T-helper 1 cell treated with Interleukin-12 subunit alpha and Interleukin-12 subunit beta and Interleukin-4 antibody, amounts not matched to agents 30 μg/mL and 1 μg/mL, for 36 hours (primary cell): ENCODE results near the gene SCMH1.

ENCODE experiments used
- H3K27ac Mint-ChIP-seq: one replicate; pipeline ENCODE4 v1.8.0; 2021; ENCODE audit warnings: mild to moderate bottlenecking, mixed read lengths
- H3K27me3 Mint-ChIP-seq: one replicate; pipeline ENCODE4 v1.8.0; 2021; ENCODE audit warnings: low read depth, mixed read lengths
- H3K36me3 Mint-ChIP-seq: one replicate; pipeline ENCODE4 v1.8.0; 2021; ENCODE audit warnings: low read depth, mixed read lengths
- H3K4me1 Mint-ChIP-seq: one replicate; pipeline ENCODE4 v1.8.0; 2021; ENCODE audit warnings: low read depth, mixed read lengths
- H3K4me3 Mint-ChIP-seq: one replicate; pipeline ENCODE4 v1.8.0; 2021; ENCODE audit warnings: mild to moderate bottlenecking, moderate library complexity, mixed read lengths
- H3K9me3 Mint-ChIP-seq: one replicate; pipeline ENCODE4 v1.8.0; 2021; ENCODE audit warnings: mixed read lengths

SCMH1 gene

GRCh38 chr1:41241749-41242341, at the start of gene SCMH1:
Gene SCMH1, minus strand, starts transcription at chr1:41242306. Its CDS starts 56,173 bp downstream, at chr1:41186133.
- H3K4me3 Mint-ChIP-seq: peak within 1 kb of the TSS; percentile 80
- H3K27ac Mint-ChIP-seq: peak within 1 kb of the TSS; percentile 42
- peaks cover 2% of the 10 kb centered on the region for H3K27me3 Mint-ChIP-seq
- H3K36me3 Mint-ChIP-seq: peaks cover 2% of the 10 kb centered on the region
- no peaks in the 10 kb centered on the region for H3K9me3 Mint-ChIP-seq
- H3K4me1 Mint-ChIP-seq: peaks cover 30% of the 10 kb centered on the region

GRCh38 chr1:41291195-41291594, 49.1 kb upstream of the SCMH1 start:
- Mint-ChIP-seq H3K9me3 (no peaks in the 10 kb centered on the region), H3K27ac (no peak overlapping the region), H3K27me3 (peaks cover 27% of the 10 kb centered on the region), H3K4me1 (no peaks in the 10 kb centered on the region), H3K4me3 (no peak overlapping the region), H3K36me3 (no peaks in the 10 kb centered on the region)

GRCh38 chr1:41289196-41289595, 47.1 kb upstream of the SCMH1 start:
- peaks cover 34% of the 10 kb centered on the region for H3K27me3 Mint-ChIP-seq
- no peaks in the 10 kb centered on the region for H3K4me1 Mint-ChIP-seq
- no peak overlapping the region for H3K27ac Mint-ChIP-seq
- no peaks in the 10 kb centered on the region for H3K9me3 Mint-ChIP-seq
- no peaks in the 10 kb centered on the region for H3K36me3 Mint-ChIP-seq
- H3K4me3 Mint-ChIP-seq: no peak overlapping the region

DNA sequence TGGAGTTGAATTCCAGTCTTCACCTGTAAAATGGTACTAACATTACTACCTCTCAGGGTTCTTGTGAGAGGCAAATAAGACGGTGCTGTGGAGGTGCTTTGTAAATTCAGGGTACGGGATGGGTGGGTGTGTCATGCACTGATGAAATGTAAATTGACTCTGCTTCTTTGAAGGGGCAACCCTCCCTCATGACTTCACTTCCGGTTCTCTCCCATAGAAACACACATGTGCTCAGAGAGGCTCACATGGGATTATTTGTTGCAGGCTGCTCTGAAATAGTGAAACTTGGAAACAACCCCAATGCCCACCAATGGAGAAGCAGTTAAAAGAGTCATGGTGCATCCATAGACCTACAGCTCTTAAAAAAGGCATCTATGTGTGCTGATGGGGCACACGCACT, 44.9 kb upstream of the SCMH1 start:
- Mint-ChIP-seq H3K4me3 (no peak overlapping the region), H3K27ac (no peak overlapping the region), H3K4me1 (no peaks in the 10 kb centered on the region), H3K9me3 (no peaks in the 10 kb centered on the region), H3K27me3 (peaks cover 34% of the 10 kb centered on the region), H3K36me3 (no peaks in the 10 kb centered on the region)

- Mint-ChIP-seq H3K36me3 (no peaks in the 10 kb centered on the region), H3K4me1 (no peaks in the 10 kb centered on the region), H3K27ac (no peak overlapping the region), H3K27me3 (peaks cover 32% of the 10 kb centered on the region), H3K4me3 (no peak overlapping the region), H3K9me3 (no peaks in the 10 kb centered on the region)
Measured at GRCh38 chr1:41286486-41286885, 44.4 kb upstream of the SCMH1 start.

- H3K4me1 Mint-ChIP-seq: no peaks in the 10 kb centered on the region
- H3K4me3 Mint-ChIP-seq: no peak overlapping the region
- H3K9me3 Mint-ChIP-seq: no peaks in the 10 kb centered on the region
- H3K27me3 Mint-ChIP-seq: peaks cover 28% of the 10 kb centered on the region
- H3K27ac Mint-ChIP-seq: no peak overlapping the region
- H3K36me3 Mint-ChIP-seq: no peaks in the 10 kb centered on the region
Measured at GRCh38 chr1:41285818-41286217, 43.7 kb upstream of the SCMH1 start.

GRCh38 chr1:41284121-41284520, 42.0 kb upstream of the SCMH1 start:
- Mint-ChIP-seq H3K36me3 (no peaks in the 10 kb centered on the region), H3K4me3 (no peak overlapping the region), H3K27me3 (peaks cover 19% of the 10 kb centered on the region), H3K9me3 (no peaks in the 10 kb centered on the region), H3K4me1 (no peaks in the 10 kb centered on the region), H3K27ac (no peak overlapping the region)

GRCh38 chr1:41282679-41283317, 40.7 kb upstream of the SCMH1 start:
- Mint-ChIP-seq H3K9me3 (no peaks in the 10 kb centered on the region), H3K4me3 (no peak overlapping the region), H3K27me3 (peaks cover 15% of the 10 kb centered on the region), H3K36me3 (no peaks in the 10 kb centered on the region), H3K27ac (no peak overlapping the region), H3K4me1 (no peaks in the 10 kb centered on the region)

DNA sequence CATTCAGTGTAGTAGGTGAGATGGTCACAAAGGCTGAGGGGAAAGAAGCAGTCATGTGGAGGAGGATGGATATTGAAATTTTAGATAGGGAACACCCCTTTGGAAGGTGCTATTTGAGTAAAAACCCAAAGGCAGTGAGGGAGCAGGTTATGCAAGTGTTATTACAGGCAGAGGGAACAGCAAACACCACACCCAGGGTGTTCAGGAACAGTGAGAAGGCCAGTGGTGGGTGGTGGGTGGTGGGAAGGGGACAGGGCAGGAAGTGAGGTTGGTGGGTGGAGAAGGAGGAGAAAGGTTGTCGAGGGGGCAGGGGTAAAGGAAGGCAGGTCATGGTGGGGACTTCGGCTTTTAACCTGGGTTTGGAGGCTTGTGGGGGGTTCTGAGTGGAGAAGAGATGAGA, 39.2 kb upstream of the SCMH1 start:
- H3K4me3 Mint-ChIP-seq: no peak overlapping the region
- no peaks in the 10 kb centered on the region for H3K36me3 Mint-ChIP-seq
- no peaks in the 10 kb centered on the region for H3K9me3 Mint-ChIP-seq
- no peaks in the 10 kb centered on the region for H3K4me1 Mint-ChIP-seq
- H3K27ac Mint-ChIP-seq: no peak overlapping the region
- H3K27me3 Mint-ChIP-seq: peaks cover 11% of the 10 kb centered on the region

DNA sequence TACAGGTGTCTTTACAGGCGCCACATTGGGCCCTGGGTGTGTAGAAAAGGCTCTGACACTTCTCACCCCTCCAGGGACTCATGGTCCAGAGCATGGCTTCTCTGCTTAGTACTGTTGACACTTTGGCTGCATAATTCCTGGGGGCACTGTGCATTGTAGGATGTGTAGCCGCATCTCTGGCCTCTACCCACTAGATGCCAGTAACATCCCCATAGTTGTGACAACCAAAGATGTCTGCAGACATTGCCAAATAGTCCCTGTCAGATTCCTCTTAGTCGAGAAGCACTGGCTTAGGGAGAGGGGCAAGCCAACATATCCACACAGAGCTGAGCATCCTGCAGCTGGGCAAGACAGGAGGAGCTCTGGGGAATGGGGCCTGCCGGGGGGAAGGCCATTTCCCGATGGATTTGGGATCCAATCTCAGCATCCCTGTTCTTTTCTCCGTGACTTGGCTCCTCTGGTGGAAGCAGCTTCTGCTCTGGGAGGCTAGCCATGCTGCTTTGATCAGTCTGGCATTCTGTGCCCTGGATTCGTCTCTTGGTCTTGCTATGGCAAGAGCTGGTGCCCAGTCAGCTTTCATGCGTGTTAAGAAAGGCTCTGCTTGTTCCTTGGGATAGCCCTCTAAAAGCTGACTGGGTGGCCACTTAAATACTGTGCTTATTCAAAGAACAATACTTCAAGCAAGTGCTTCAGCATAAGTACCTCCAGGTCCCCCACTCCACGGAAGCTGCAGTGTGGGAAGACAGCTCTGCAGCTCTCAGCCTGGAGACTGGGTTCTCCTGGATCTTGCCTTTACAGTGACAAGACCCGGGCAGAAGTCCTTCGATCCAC, 38.3 kb upstream of the SCMH1 start:
- Mint-ChIP-seq H3K9me3 (no peaks in the 10 kb centered on the region), H3K27me3 (peaks cover 5% of the 10 kb centered on the region)

GRCh38 chr1:41278076-41278475, 36.0 kb upstream of the SCMH1 start:
- H3K36me3 Mint-ChIP-seq: no peaks in the 10 kb centered on the region
- no peaks in the 10 kb centered on the region for H3K9me3 Mint-ChIP-seq
- H3K4me1 Mint-ChIP-seq: no peaks in the 10 kb centered on the region
- no peaks in the 10 kb centered on the region for H3K27me3 Mint-ChIP-seq
- no peak overlapping the region for H3K27ac Mint-ChIP-seq
- H3K4me3 Mint-ChIP-seq: no peak overlapping the region

More for the DNA sequence above, 38.3 kb upstream of the SCMH1 start:
- no peaks in the 10 kb centered on the region for H3K36me3 Mint-ChIP-seq
- H3K4me3 Mint-ChIP-seq: no peak overlapping the region
- no peak overlapping the region for H3K27ac Mint-ChIP-seq
- no peaks in the 10 kb centered on the region for H3K4me1 Mint-ChIP-seq

- Mint-ChIP-seq H3K36me3 (no peaks in the 10 kb centered on the region), H3K4me3 (no peak overlapping the region), H3K4me1 (no peaks in the 10 kb centered on the region), H3K9me3 (no peaks in the 10 kb centered on the region), H3K27me3 (no peaks in the 10 kb centered on the region), H3K27ac (no peak overlapping the region)
Measured at GRCh38 chr1:41277371-41277975, 35.4 kb upstream of the SCMH1 start.

DNA sequence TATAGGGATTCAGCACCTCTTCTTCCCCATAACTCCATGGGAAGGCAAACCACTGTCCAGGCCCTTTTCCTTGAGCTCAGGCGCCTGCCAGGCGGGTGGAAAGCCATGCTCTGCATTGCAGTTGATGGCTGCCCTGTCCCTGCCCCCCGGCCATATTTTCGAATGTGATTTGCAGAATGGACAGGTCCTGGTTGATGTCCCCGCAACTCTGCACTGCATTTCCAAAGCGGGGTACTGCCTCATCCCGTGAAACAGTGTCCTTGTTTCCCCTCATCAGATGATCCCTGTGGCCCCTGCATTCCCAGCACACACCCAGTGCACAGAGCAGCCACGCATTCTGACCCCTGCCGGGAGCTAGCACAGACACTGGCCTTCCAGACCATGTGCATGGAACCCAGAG, 33.7 kb upstream of the SCMH1 start:
- no peaks in the 10 kb centered on the region for H3K9me3 Mint-ChIP-seq
- no peaks in the 10 kb centered on the region for H3K36me3 Mint-ChIP-seq
- H3K4me3 Mint-ChIP-seq: no peak overlapping the region
- no peaks in the 10 kb centered on the region for H3K27me3 Mint-ChIP-seq
- no peaks in the 10 kb centered on the region for H3K4me1 Mint-ChIP-seq
- no peak overlapping the region for H3K27ac Mint-ChIP-seq

DNA sequence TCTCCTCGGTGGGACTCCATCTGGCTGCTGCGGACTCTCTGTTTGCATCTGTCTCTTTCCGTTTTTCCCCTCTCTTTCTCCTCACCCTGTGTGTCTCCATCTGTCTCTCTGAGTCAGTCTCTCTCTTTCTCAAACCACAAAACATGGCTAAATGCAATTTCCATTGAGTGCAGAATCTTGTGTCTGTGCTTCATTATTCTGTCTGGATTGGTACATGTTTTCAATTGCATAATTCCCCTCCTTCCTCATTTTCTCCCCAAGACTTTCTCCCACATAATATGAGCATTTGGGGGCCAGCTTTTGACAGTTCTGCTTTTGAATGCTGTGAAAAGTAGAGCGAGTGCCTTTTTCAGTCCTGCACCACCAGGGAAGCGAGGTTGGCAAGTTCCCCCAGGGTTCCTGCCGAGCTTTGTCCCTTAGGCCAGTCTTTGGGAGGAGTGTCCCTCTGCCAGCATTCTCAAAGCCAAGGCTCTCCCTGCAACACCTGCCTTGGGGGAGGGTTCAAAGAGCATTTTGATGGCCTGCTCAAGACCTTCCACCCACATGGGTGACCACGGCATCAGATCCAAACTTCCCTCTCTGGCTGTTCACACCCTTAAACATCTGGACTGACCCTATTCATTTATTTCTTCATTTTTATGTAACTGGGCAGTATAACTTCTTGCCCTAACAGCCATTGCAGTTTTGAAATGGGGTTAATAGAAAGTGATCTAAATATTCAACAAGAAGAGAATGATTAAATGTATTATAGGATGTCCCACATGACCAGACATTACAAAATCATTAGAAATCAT, 32.8 kb upstream of the SCMH1 start:
- Mint-ChIP-seq H3K4me1 (no peaks in the 10 kb centered on the region), H3K27ac (no peak overlapping the region), H3K27me3 (no peaks in the 10 kb centered on the region), H3K4me3 (no peak overlapping the region), H3K36me3 (no peaks in the 10 kb centered on the region), H3K9me3 (no peaks in the 10 kb centered on the region)
